SU-DHL-6 (cell line): ENCODE measurements around the gene CIB4.

Experiments
- EZH2phosphoT487 ChIP-seq: fragments of 200-600 bp; sonication (generic), shearing (Covaris generic); conservative IDR thresholded peaks from 2 replicates; pipeline ENCODE4 v1.6.1; 2018; ENCODE audit warnings: mild to moderate bottlenecking, antibody characterized with exemption, low read length, moderate library complexity, mixed read lengths
- TF ChIP-seq, protein P1 (sequence below): fragments of 200-600 bp; sonication (generic); IDR thresholded peaks from one replicate; pipeline ENCODE4 v1.5.1; 2017; ENCODE audit warnings: antibody characterized with exemption, mild to moderate bottlenecking, low read length, moderate library complexity; ENCODE audit not compliant: insufficient read depth, poor library complexity, severe bottlenecking

DNA sequence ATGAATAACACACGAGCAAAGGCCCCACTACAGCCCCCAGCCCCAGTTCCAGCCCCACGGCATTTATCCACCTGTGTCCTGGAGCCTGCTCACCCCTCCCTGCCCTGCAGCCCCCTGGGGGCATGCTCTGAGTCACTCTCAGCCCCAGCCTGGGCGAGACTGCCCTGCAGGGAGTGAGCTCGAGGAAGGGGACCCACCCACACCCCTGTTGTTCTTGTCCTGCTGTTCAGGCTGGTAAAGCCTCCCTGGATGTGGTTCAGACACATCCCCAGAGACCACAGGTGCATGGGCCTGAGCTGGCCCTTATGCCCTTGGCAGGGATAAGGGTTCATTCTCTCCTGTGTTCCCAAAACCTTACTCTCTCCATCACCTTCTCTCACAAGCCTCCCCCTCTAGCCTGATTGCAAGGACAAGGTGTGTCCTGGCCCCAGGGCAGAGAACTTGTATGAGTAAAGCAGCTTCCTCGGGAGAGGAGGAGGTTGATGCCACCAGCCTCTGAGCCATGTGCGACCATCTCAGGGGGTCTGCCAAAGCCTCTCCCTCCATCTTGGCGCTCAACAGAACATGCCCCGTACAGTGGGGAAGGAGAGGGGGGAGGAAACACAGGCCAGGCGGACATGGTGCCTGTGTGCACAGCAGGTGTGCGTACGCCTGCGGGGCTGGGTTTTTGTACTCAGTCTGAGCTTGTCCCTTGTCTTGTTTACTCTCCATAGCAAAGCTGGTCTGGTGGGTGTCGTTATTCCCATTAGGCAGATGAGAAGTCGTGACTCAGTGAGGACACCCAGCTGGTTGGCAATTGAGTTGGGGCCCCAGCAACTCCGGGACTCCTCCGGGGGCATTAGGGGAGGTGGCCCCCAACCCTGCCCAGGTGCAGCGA, 64.4 kb downstream of the CIB4 start:
- TF ChIP-seq, protein P1, sequence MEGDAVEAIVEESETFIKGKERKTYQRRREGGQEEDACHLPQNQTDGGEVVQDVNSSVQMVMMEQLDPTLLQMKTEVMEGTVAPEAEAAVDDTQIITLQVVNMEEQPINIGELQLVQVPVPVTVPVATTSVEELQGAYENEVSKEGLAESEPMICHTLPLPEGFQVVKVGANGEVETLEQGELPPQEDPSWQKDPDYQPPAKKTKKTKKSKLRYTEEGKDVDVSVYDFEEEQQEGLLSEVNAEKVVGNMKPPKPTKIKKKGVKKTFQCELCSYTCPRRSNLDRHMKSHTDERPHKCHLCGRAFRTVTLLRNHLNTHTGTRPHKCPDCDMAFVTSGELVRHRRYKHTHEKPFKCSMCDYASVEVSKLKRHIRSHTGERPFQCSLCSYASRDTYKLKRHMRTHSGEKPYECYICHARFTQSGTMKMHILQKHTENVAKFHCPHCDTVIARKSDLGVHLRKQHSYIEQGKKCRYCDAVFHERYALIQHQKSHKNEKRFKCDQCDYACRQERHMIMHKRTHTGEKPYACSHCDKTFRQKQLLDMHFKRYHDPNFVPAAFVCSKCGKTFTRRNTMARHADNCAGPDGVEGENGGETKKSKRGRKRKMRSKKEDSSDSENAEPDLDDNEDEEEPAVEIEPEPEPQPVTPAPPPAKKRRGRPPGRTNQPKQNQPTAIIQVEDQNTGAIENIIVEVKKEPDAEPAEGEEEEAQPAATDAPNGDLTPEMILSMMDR: no peak
- no peak for TF ChIP-seq EZH2phosphoT487
